B cell (primary cell): ENCODE data around the gene POSTN.

Source experiments
- CTCF ChIP-seq: fragments of 200-600 bp; IDR thresholded peaks from one replicate; pipeline ENCODE4 v1.8.0; 2022; ENCODE audit warnings: antibody characterized with exemption, mild to moderate bottlenecking
- EZH2 ChIP-seq: IDR thresholded peaks from 2 replicates; pipeline ENCODE4 v1.6.1; 2012; ENCODE audit warnings: borderline replicate concordance, low read depth, mild to moderate bottlenecking, moderate library complexity, low read length; ENCODE audit not compliant: insufficient read depth, poor library complexity, severe bottlenecking

GRCh38 chr13:37515226-37515625 lies 83.3 kb downstream of the POSTN start:
- TF ChIP-seq CTCF (no peak), EZH2 (no peak)
